HFF-Myc (cell line): Measurements from ENCODE around the gene PGAP1.

Experiments
- DNase-seq: peaks from one replicate; pipeline ENCODE4 v3.0.0-alpha.2; 2011; ENCODE audit warnings: low read depth; ENCODE audit errors: extremely low read depth
- H3K4me3 ChIP-seq: replicated peaks from 2 replicates; pipeline ENCODE4 v1.5.1; 2011; ENCODE audit warnings: low read depth, mild to moderate bottlenecking, control low read depth, low read length
- TF ChIP-seq, protein P1 (sequence below): IDR thresholded peaks from 2 replicates; pipeline ENCODE4 v1.5.1; 2012; ENCODE audit warnings: mild to moderate bottlenecking, low read depth, low read length, control low read depth; ENCODE audit errors: missing control alignments

PGAP1 gene

DNA sequence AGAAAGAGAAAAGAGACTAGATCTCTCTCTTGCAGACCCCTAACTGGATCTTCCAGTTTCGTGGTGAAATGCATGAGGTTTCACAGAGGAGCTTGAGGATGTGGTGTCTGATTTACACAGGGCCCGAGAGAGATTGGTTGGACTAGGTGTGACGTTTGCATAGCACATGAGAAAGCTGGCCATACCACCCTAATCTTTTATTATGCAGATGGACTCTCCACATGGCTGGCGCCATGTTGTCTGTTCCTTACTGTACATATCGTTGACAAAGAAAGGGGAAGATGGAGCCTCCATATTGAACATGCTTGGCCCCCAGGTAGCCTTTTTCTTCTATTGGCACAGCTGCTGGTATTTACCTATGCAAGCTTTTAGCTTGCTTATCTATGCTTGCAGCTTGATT lies 27.5 kb upstream of the PGAP1 start:
- no peak for DNase-seq
- TF ChIP-seq, protein P1, sequence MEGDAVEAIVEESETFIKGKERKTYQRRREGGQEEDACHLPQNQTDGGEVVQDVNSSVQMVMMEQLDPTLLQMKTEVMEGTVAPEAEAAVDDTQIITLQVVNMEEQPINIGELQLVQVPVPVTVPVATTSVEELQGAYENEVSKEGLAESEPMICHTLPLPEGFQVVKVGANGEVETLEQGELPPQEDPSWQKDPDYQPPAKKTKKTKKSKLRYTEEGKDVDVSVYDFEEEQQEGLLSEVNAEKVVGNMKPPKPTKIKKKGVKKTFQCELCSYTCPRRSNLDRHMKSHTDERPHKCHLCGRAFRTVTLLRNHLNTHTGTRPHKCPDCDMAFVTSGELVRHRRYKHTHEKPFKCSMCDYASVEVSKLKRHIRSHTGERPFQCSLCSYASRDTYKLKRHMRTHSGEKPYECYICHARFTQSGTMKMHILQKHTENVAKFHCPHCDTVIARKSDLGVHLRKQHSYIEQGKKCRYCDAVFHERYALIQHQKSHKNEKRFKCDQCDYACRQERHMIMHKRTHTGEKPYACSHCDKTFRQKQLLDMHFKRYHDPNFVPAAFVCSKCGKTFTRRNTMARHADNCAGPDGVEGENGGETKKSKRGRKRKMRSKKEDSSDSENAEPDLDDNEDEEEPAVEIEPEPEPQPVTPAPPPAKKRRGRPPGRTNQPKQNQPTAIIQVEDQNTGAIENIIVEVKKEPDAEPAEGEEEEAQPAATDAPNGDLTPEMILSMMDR, result no peak
- no peak overlapping the region for H3K4me3 ChIP-seq

DNA sequence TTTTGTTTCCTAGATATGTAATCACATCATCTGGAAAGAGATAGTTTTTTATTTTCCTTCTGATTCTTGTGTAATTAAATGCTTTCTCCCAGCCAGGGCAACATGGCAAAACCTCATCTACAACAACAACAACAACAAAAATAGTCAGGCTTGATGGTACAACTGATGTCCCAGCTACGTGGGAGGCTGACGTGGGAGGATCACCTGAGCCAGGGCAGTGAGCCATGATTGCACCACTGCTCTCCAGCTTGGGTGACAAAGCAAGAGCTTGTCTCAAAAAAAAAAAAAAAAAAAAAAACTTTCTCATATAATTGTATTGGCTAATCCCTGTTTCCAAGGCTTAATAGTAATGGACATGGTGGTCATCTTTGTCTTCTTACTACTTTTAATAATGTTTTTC lies 26.4 kb upstream of the PGAP1 start:
- H3K4me3 ChIP-seq, result no peak overlapping the region
- TF ChIP-seq, protein P1, result no peak
- DNase-seq, result no peak

DNA sequence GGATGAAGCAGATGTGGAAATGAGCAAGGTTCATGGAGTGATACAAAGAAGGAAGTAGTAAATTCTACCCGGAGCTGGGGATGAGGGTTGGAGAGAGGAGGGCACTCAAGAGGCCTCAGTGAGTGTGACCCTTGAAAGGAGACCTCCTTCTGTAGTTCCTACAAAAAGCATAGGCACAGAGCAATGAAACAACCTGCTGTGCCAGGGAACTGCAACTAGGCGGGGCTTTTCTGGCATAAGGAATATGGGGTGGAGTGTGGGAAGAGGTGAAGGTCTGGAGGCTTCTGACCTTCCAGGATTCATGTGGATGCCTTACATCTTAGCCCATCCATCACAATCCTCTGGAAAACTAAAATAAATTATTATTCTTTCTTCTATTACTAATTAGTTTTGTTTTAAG lies 25.5 kb upstream of the PGAP1 start:
- no peak overlapping the region for H3K4me3 ChIP-seq
- DNase-seq, result no peak

DNA sequence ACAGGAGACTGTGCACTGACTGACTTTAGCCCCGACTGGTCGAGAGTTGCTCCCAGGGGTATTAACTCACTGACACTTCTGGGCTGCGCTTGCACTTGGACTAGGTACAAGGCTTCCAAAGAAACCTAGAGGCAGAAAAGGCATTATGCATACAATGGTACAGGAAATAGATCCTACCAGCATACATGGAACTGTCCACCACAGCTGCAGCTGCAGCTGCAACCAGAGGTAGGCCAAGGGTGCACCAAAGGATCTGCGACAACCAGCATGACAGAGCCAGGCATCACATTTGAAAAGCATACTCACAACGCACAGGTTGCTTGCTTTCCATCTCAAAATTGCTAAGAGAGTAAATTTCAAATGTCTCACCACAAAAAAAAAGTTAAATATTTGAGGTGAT lies 22.6 kb upstream of the PGAP1 start:
- TF ChIP-seq, protein P1, result no peak
- no peak overlapping the region for H3K4me3 ChIP-seq
- no peak for DNase-seq

More for the DNA sequence above, 25.5 kb upstream of the PGAP1 start:
- TF ChIP-seq, protein P1, result no peak

DNA sequence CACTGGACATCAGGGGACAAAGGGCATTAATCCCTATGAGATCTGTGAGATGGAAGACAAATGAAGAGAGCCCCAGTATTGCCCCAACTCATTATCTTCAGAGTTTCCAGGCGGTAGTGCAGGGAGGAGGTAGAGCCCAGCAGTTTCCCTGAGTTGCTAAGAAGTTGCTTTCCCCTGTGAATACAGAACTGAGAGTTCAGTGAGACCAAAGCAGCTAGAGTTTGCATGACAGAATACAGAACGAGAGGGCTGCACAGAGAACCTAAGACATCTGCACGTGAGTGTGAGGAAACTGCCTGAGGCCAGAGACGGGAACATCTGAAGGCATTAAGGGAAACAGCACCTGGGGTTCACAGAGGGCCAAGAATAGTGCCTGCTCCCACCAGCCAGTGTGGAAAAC lies 18.1 kb upstream of the PGAP1 start:
- DNase-seq, result no peak
- no peak overlapping the region for H3K4me3 ChIP-seq
- TF ChIP-seq, protein P1, result no peak

DNA sequence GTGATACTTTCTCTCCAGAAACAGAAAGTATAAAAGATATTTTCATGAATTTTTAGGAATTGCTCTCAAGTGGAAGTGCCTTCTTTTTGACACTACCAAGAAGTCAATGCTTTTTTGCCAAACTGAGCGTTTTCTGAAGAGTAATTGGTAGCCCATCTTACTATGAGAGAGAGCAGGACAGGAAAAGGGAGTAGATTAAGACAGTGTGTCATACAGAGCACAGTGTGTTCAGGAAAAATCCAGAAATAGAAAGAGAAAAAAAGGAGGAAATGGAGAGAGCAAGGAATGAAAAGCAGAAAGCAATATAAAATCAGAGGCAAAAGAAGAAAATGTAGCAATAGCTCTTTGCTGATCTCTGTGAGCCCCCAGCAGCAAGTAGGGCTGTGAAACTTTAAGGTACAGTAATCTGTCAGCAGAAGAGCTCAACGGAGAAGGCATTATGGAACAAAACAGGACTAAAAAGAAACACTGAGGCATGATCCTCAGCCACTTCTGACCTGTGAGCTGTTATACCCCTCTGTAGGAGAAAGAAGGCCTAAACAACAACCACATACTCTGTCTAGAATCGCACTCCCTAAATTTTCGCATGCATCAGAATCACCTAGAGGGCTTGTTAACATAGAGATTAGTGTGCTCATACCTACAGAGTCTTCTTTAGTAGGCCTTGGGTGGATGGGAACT lies 15.0 kb upstream of the PGAP1 start:
- H3K4me3 ChIP-seq, result no peak overlapping the region
- no peak for DNase-seq
- TF ChIP-seq, protein P1, result no peak

DNA sequence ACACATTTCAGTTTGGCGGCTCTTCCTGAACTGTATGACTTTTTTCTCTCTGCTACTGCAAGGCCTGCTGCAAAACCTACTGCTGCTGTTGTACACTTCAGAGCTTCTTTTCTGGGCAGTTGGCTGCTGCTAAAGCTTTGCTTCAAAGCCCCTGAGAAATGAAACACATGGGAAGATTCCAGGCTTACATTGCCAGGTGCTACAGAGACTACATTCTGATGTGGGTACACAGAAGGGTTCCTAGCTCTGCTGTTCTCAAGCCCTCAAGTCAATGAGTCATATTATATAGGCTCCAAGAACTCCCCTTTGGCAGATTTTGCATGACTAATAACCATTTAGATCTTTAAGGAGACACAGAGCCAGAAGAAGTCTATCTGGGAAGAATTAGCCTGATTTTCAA lies 12.9 kb upstream of the PGAP1 start:
- DNase-seq, result no peak
- TF ChIP-seq, protein P1, result no peak
- H3K4me3 ChIP-seq, result no peak overlapping the region
